K562 treated with DMSO at 1 percent for 24 hours (cell line): ENCODE data around the gene PCDHGA5. TPM values are rescaled to one million over a fixed set of nuclear protein-coding genes. Genes with fewer than 3 reads are reported as not detected.

Source experiments
- total RNA-seq: library from RNA; unstranded; fragments of 300-600 nt; gene quantifications from 2 replicates; pipeline ENCODE4 v1.2.3, GENCODE V29; 2022; ENCODE audit warnings: low read depth; ENCODE audit not compliant: insufficient read depth

PCDHGA5 gene
- total RNA-seq, 1 experiment from 2014 or later: 0.22 TPM

GRCh38 chr5:141397756-141398551 lies 34.0 kb downstream of the PCDHGA5 start, which contains the start of gene PCDHGB5:
Gene PCDHGB5, plus strand, starts transcription at chr5:141397947. Its CDS starts 181 bp downstream, at chr5:141398128.

GRCh38 chr5:141402553-141403243 lies 38.7 kb downstream of the PCDHGA5 start, which contains the start of gene PCDHGA9:
Gene PCDHGA9, plus strand, starts transcription at chr5:141402778. Its CDS starts 175 bp downstream, at chr5:141402953.

GRCh38 chr5:141407790-141408505 lies 44.0 kb downstream of the PCDHGA5 start, which contains the start of gene PCDHGB6:
Gene PCDHGB6, plus strand, starts transcription at chr5:141408021. Its CDS starts 182 bp downstream, at chr5:141408203.

GRCh38 chr5:141412854-141413539 lies 49.0 kb downstream of the PCDHGA5 start, which contains the start of gene PCDHGA10:
Gene PCDHGA10, plus strand, starts transcription at chr5:141412987. Its CDS starts 189 bp downstream, at chr5:141413176.

Other genes starting within 250 kb of the PCDHGA5 start
- gene PCDHB4, start 242.3 kb upstream of the PCDHGA5 start, total RNA-seq: 0.08 TPM in 1 of 2 replicates, not detected in the other
- gene PCDHB5, start 229.0 kb upstream of the PCDHGA5 start, total RNA-seq: 0.23 TPM in 1 of 2 replicates, not detected in the other
- not detected in 2 replicates for gene PCDHB6, start 214.1 kb upstream of the PCDHGA5 start, total RNA-seq
- gene PCDHB7, start 191.5 kb upstream of the PCDHGA5 start, total RNA-seq: 0.06 TPM in 1 of 2 replicates, not detected in the other
- 0.09 TPM in 1 of 2 replicates, not detected in the other for gene PCDHB8, start 186.4 kb upstream of the PCDHGA5 start, total RNA-seq
- not detected in 2 replicates for gene PCDHB16, start 181.8 kb upstream of the PCDHGA5 start, total RNA-seq
- not detected in 2 replicates for gene PCDHB9, start 177.0 kb upstream of the PCDHGA5 start, total RNA-seq
- gene PCDHB10, start 171.8 kb upstream of the PCDHGA5 start, total RNA-seq: not detected in 2 replicates
- gene PCDHB11, start 164.5 kb upstream of the PCDHGA5 start, total RNA-seq: 0.13 TPM in 1 of 2 replicates, not detected in the other
- not detected in 2 replicates for gene PCDHB12, start 155.4 kb upstream of the PCDHGA5 start, total RNA-seq
- 0.16 and 0.22 TPM in 2 replicates for gene PCDHB13, start 150.2 kb upstream of the PCDHGA5 start, total RNA-seq
- 0.21 TPM in 1 of 2 replicates, not detected in the other for gene PCDHB14, start 140.8 kb upstream of the PCDHGA5 start, total RNA-seq
- gene PCDHB15, start 118.8 kb upstream of the PCDHGA5 start, total RNA-seq: 0.35 and 0.52 TPM in 2 replicates
- not detected in 2 replicates for gene SLC25A2, start 60.1 kb upstream of the PCDHGA5 start, total RNA-seq
- gene TAF7, start 43.4 kb upstream of the PCDHGA5 start, total RNA-seq: 95.8 and 97.2 TPM in 2 replicates
- gene PCDHGA1, start 33.6 kb upstream of the PCDHGA5 start, total RNA-seq: 0.16 and 0.29 TPM in 2 replicates
- gene PCDHGA2, start 25.4 kb upstream of the PCDHGA5 start, total RNA-seq: 0.54 and 0.63 TPM in 2 replicates
- gene PCDHGA3, start 20.3 kb upstream of the PCDHGA5 start, total RNA-seq: 0.50 and 0.89 TPM in 2 replicates
- gene PCDHGB1, start 14.1 kb upstream of the PCDHGA5 start, total RNA-seq: 0.43 and 0.52 TPM in 2 replicates
- gene PCDHGA4, start 9.1 kb upstream of the PCDHGA5 start, total RNA-seq: 0.52 and 1.2 TPM in 2 replicates
- 0.51 and 0.63 TPM in 2 replicates for gene PCDHGB2, start 4.2 kb upstream of the PCDHGA5 start, total RNA-seq
- gene PCDHGB3, start 6.1 kb downstream of the PCDHGA5 start, total RNA-seq: 0.51 and 0.56 TPM in 2 replicates
- 0.27 and 0.39 TPM in 2 replicates for gene PCDHGA6, start 9.7 kb downstream of the PCDHGA5 start, total RNA-seq
- 0.37 TPM in 2 replicates for gene PCDHGA7, start 18.6 kb downstream of the PCDHGA5 start, total RNA-seq
- 0.12 and 0.16 TPM in 2 replicates for gene PCDHGB4, start 23.5 kb downstream of the PCDHGA5 start, total RNA-seq
- gene PCDHGA8, start 28.5 kb downstream of the PCDHGA5 start, total RNA-seq: 0.43 and 0.49 TPM in 2 replicates
- gene PCDHGB5, start 33.8 kb downstream of the PCDHGA5 start, total RNA-seq: 0.42 and 0.75 TPM in 2 replicates
- 0.17 TPM in 1 of 2 replicates, not detected in the other for gene PCDHGA9, start 38.6 kb downstream of the PCDHGA5 start, total RNA-seq
- 0.16 and 0.27 TPM in 2 replicates for gene PCDHGB6, start 43.9 kb downstream of the PCDHGA5 start, total RNA-seq
- gene PCDHGA10, start 48.8 kb downstream of the PCDHGA5 start, total RNA-seq: 0.07 TPM in 1 of 2 replicates, not detected in the other
- gene PCDHGB7, start 53.5 kb downstream of the PCDHGA5 start, total RNA-seq: not detected in 2 replicates
- 0.15 TPM in 1 of 2 replicates, not detected in the other for gene PCDHGA11, start 56.9 kb downstream of the PCDHGA5 start, total RNA-seq
- gene PCDHGA12, start 66.3 kb downstream of the PCDHGA5 start, total RNA-seq: 0.06 TPM in 1 of 2 replicates, not detected in the other
- not detected in 2 replicates for gene PCDHGC3, start 111.8 kb downstream of the PCDHGA5 start, total RNA-seq
- not detected in 2 replicates for gene PCDHGC4, start 120.9 kb downstream of the PCDHGA5 start, total RNA-seq
- gene PCDHGC5, start 124.9 kb downstream of the PCDHGA5 start, total RNA-seq: not detected in 2 replicates